Omental fat pad (tissue), 4 donors: ENCODE results near the gene CEP350. TPM values are rescaled to one million over a fixed set of nuclear protein-coding genes. Genes with fewer than 3 reads are reported as not detected.

Experiments used
- ATAC-seq: fragments of 150-250 bp; one replicate; pipeline ENCODE4 v1.9.1; 2016; ENCODE audit warnings: mild to moderate bottlenecking, moderate library complexity; ENCODE audit not compliant: low FRiP score
- DNase-seq: peaks from one replicate; pipeline ENCODE4 v3.0.0-alpha.2; 2019; ENCODE audit warnings: low spot score
- CTCF ChIP-seq, 3 donors: fragments of 450-650 bp; IDR thresholded peaks; one replicate each; pipeline ENCODE4 v1.5.1; 2016 to 2017; ENCODE audit warnings: antibody characterized with exemption in 3 of 3, mild to moderate bottlenecking in 3 of 3, moderate library complexity in 2 of 3
- total RNA-seq, 4 donors: library from RNA; depleted of rRNA; stranded (reverse); fragments of >200 nt; gene quantifications; one replicate each; pipeline ENCODE4 v1.1.0, GENCODE V29; 2016

The CEP350 gene
- total RNA-seq, 4 donors from 2014 or later: 56.6 to 101 (median 62.4) TPM

- no peak for TF ChIP-seq CTCF (IDR thresholded peaks at IDR 0.05)
- ATAC-seq (no peak), DNase-seq (no peak)
Observed at GRCh38 chr1:180083164-180083563, 128.6 kb downstream of the CEP350 start.

- ATAC-seq: no peak
- no peak for TF ChIP-seq CTCF (IDR thresholded peaks at IDR 0.05)
- no peak for DNase-seq
Observed at GRCh38 chr1:180084867-180085266, 130.3 kb downstream of the CEP350 start.

GRCh38 chr1:180085331-180085730 is 130.7 kb downstream of the CEP350 start:
- no peak for DNase-seq
- no peak for ATAC-seq
- TF ChIP-seq CTCF (IDR thresholded peaks at IDR 0.05): no peak

- no peak for ATAC-seq
- no peak for DNase-seq
- TF ChIP-seq CTCF (IDR thresholded peaks at IDR 0.05): no peak
Observed at GRCh38 chr1:180092931-180093650, 138.5 kb downstream of the CEP350 start.

GRCh38 chr1:180094705-180095295 is 140.2 kb downstream of the CEP350 start:
- TF ChIP-seq CTCF (IDR thresholded peaks at IDR 0.05): no peak
- ATAC-seq: no peak
- DNase-seq: no peak

GRCh38 chr1:180096584-180097325 is 142.1 kb downstream of the CEP350 start:
- TF ChIP-seq CTCF (IDR thresholded peaks at IDR 0.05): no peak
- DNase-seq: no peak
- ATAC-seq: no peak
